MCF 10A (cell line): ENCODE results near the gene GLIPR1L2. TPM values are rescaled to one million over a fixed set of nuclear protein-coding genes. Genes with fewer than 3 reads are reported as not detected.

Source experiments
- BruUV-seq: library from RNA; stranded (reverse); fragments of 400-500 nt; replicated peaks from 2 replicates; lab custom pipeline; 2021; lab: Mats Ljungman, UMichigan
- CTCF ChIA-PET: fragments of 300-600 bp; sonication (Branson Sonifier 250); formaldehyde crosslinking; extraction: SDS; loops from one replicate; lab custom pipeline; 2021; ENCODE audit warnings: antibody characterized with exemption, inconsistent platforms; lab: Yijun Ruan, JAX
- POLR2A ChIA-PET: fragments of 300-600, 350-650 bp; sonication (Branson Sonifier 250); formaldehyde crosslinking; extraction: SDS; loops from one replicate; lab custom pipeline; 2020; ENCODE audit warnings: antibody characterized with exemption, inconsistent platforms; lab: Yijun Ruan, JAX
- DNase-seq: peaks from one replicate; pipeline ENCODE4 v3.0.0-alpha.2; 2018; ENCODE audit not compliant: unreplicated experiment
- H3K27ac Mint-ChIP-seq: one replicate; pipeline ENCODE4 v1.8.0; 2022; ENCODE audit warnings: mild to moderate bottlenecking, low read depth, mixed read lengths; ENCODE audit not compliant: unreplicated experiment
- H3K27me3 Mint-ChIP-seq: one replicate; pipeline ENCODE4 v1.8.0; 2022; ENCODE audit warnings: mixed read lengths; ENCODE audit not compliant: insufficient read depth, unreplicated experiment
- H3K36me3 Mint-ChIP-seq: one replicate; pipeline ENCODE4 v1.8.0; 2022; ENCODE audit warnings: mild to moderate bottlenecking, moderate library complexity, mixed read lengths; ENCODE audit not compliant: insufficient read depth, unreplicated experiment
- H3K4me1 Mint-ChIP-seq: one replicate; pipeline ENCODE4 v1.8.0; 2022; ENCODE audit warnings: mixed read lengths; ENCODE audit not compliant: insufficient read depth, unreplicated experiment
- H3K4me3 Mint-ChIP-seq: one replicate; pipeline ENCODE4 v1.8.0; 2022; ENCODE audit warnings: mild to moderate bottlenecking, moderate library complexity, mixed read lengths; ENCODE audit not compliant: unreplicated experiment
- H3K9me3 Mint-ChIP-seq: one replicate; pipeline ENCODE4 v1.8.0; 2022; ENCODE audit warnings: mixed read lengths; ENCODE audit not compliant: unreplicated experiment
- CTCF ChIP-seq: fragments of 200-600 bp; IDR thresholded peaks from one replicate; pipeline ENCODE4 v1.8.0; 2022; ENCODE audit warnings: antibody characterized with exemption, mild to moderate bottlenecking; ENCODE audit not compliant: unreplicated experiment
- intact Hi-C: fragments of 100-400 bp; cut with micrococcal nuclease; formaldehyde crosslinking; loops from 2 replicates; pipeline ENCODE4 v1.14.1; 2022
- total RNA-seq: library from RNA; stranded (reverse); gene quantifications from 2 replicates; pipeline ENCODE4 v1.2.3, GENCODE V29; 2022

GLIPR1L2 gene
- total RNA-seq, 1 experiment from 2014 or later: 0.23 TPM

GRCh38 chr12:75378354-75378753, 12.5 kb upstream of the GLIPR1L2 start:
- intact Hi-C loops: no loop called here
- peaks cover 6% of the 10 kb centered on the region for H3K4me1 Mint-ChIP-seq
- peak overlapping the region; percentile 44 for H3K27ac Mint-ChIP-seq
- H3K27me3 Mint-ChIP-seq: no peaks in the 10 kb centered on the region
- DNase-seq: peak; percentile 3
- TF ChIP-seq CTCF: no peak
- no peaks in the 10 kb centered on the region for H3K36me3 Mint-ChIP-seq
- H3K9me3 Mint-ChIP-seq: peaks cover 7% of the 10 kb centered on the region
- no TSS peak for BruUV-seq
- CTCF ChIA-PET: interaction anchor here (1.0 to 1.1 kb wide), 2 partner anchors 11 to 89 kb away, joined by 3 read pairs; no protein-coding TSS in a partner anchor
- H3K4me3 Mint-ChIP-seq: no peak overlapping the region
- POLR2A ChIA-PET: interaction anchor here (2.8 kb wide), 1 partner anchor 12 kb away, joined by 14 read pairs; the partner anchor contains the start of gene GLIPR1L2

- POLR2A ChIA-PET: interaction anchor here (0.6 to 4.7 kb wide), 10 partner anchors 11 to 162 kb away, joined by 3 to 69 read pairs (median 4); partner anchors contain the start of genes GLIPR1 and KRR1
- Mint-ChIP-seq H3K27me3 (no peaks in the 10 kb centered on the region), H3K4me3 (peak overlapping the region; percentile 91), H3K36me3 (peaks cover 5% of the 10 kb centered on the region), H3K4me1 (peaks cover 28% of the 10 kb centered on the region), H3K27ac (peak overlapping the region; percentile 99), H3K9me3 (no peaks in the 10 kb centered on the region)
- CTCF ChIA-PET: no interaction called here
- no peak for TF ChIP-seq CTCF
- BruUV-seq: no TSS peak
- DNase-seq: peak; percentile 31
- intact Hi-C loops: no loop called here
Measured at GRCh38 chr12:75389061-75389460, 1.8 kb upstream of the GLIPR1L2 start.

- POLR2A ChIA-PET: interaction anchor here (0.6 to 4.7 kb wide), 9 partner anchors 11 to 958 kb away, joined by 3 to 69 read pairs (median 4); partner anchors contain the start of genes GLIPR1, GLIPR1L1 and KRR1
- no TSS peak for BruUV-seq
- Mint-ChIP-seq H3K9me3 (no peaks in the 10 kb centered on the region), H3K27me3 (no peaks in the 10 kb centered on the region), H3K4me3 (peak overlapping the region; percentile 91), H3K36me3 (peaks cover 5% of the 10 kb centered on the region), H3K4me1 (peaks cover 28% of the 10 kb centered on the region), H3K27ac (peak overlapping the region; percentile 99)
- peak; percentile 3 for DNase-seq
- intact Hi-C loops: loop anchor here (2.0 kb wide), 1 partner anchor 121 kb away; the partner anchor contains the start of gene KRR1
- CTCF ChIA-PET: interaction anchor here (0.6 kb wide), 1 partner anchor 45 kb away, joined by 4 read pairs; no protein-coding TSS in a partner anchor
- no peak for TF ChIP-seq CTCF
Measured at GRCh38 chr12:75389706-75390105, 1.2 kb upstream of the GLIPR1L2 start.

- TF ChIP-seq CTCF: no peak
- ChIA-PET CTCF (interaction anchor here (0.6 to 2.2 kb wide), 10 partner anchors 9 to 1378 kb away, joined by 3 to 25 read pairs (median 8); partner anchors contain the start of genes GLIPR1, GLIPR1L1 and KRR1), POLR2A (interaction anchor here (0.6 to 4.7 kb wide), 13 partner anchors 12 to 957 kb away, joined by 3 to 69 read pairs (median 5); partner anchors contain the start of genes GLIPR1, GLIPR1L1 and KRR1)
- DNase-seq: no peak
- Mint-ChIP-seq H3K36me3 (peaks cover 5% of the 10 kb centered on the region), H3K4me3 (peak overlapping the region; percentile 91), H3K27ac (peak overlapping the region; percentile 99), H3K9me3 (no peaks in the 10 kb centered on the region), H3K4me1 (peaks cover 28% of the 10 kb centered on the region), H3K27me3 (no peaks in the 10 kb centered on the region)
- intact Hi-C loops: loop anchor here (2.0 kb wide), 1 partner anchor 120 kb away; the partner anchor contains the start of gene KRR1
- BruUV-seq: TSS peak; percentile 75
Measured at GRCh38 chr12:75390156-75390898, 562 bp upstream of the GLIPR1L2 start.
